ENCODE data around the gene TCP11.
A peak's percentile ranks its signal among the peaks of the same experiment; 100 is the strongest.

DNA sequence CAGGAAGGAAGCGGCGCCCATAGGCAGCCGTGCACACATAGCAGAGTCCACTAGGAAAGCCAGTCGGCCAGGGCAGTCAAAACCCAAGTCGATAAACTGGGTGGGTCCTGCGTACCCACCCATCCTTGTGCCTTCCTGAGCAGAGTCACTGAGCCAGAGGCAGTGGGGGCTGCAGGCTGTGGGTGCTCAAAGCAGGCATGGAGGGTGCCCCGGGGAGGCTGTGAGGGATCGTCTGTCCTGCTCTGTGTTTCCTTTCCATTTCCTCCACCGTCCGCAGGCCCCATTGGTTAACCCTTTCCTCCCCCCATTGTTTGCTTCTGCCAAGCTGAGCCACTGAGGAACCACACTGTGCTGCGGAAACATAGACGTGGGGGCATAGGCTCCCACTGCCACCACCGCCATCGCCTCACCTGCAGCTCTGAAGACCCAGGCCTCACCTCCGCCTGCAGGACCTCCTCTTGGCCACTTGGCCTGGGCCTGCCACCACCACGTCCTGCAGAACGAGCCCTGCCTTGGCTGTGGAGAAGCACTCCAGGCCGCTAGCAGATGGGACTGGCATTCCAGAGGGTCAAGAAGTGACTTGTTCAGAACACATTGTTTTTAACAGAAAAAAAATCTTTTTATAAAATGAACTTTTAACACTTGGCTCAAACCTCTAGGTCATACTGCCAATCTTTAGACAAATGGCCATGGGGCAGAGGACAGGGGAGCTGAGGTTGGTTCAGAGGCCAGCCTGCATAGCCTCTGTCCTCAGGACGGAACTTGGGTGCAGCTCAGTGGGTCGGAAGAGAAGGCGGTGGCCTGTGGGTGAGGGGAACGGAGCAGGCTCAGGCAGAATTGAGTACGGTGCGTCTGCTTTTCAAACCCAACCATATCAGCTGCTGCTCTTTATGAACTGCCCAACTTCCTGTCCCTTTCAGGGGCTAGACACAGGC is 52.6 kb downstream of the TCP11 start:
- TF ChIP-seq POLR2AphosphoS5 (IDR thresholded peaks at IDR 0.05) (peak; percentile 2 to 71 (median 25)), POLR2A (IDR thresholded peaks at IDR 0.05) (no peak)
- TF ChIP-seq, protein P1, sequence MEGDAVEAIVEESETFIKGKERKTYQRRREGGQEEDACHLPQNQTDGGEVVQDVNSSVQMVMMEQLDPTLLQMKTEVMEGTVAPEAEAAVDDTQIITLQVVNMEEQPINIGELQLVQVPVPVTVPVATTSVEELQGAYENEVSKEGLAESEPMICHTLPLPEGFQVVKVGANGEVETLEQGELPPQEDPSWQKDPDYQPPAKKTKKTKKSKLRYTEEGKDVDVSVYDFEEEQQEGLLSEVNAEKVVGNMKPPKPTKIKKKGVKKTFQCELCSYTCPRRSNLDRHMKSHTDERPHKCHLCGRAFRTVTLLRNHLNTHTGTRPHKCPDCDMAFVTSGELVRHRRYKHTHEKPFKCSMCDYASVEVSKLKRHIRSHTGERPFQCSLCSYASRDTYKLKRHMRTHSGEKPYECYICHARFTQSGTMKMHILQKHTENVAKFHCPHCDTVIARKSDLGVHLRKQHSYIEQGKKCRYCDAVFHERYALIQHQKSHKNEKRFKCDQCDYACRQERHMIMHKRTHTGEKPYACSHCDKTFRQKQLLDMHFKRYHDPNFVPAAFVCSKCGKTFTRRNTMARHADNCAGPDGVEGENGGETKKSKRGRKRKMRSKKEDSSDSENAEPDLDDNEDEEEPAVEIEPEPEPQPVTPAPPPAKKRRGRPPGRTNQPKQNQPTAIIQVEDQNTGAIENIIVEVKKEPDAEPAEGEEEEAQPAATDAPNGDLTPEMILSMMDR (IDR thresholded peaks at IDR 0.05 in 8 of 11, conservative IDR thresholded peaks at IDR 0.05 in 3 of 11) = no peak
